Ovary (tissue), 3 donors: ENCODE data around the gene TSHZ3.

Experiments used
- CTCF ChIP-seq, 3 donors: fragments of 450-650 bp in 2 of 3; fragments of 200-600 bp in 1 of 3; IDR thresholded peaks; one replicate each; pipeline versions ENCODE4 v1.5.1 to v1.8.0; 2016 to 2022; ENCODE audit warnings: antibody characterized with exemption in 3 of 3, mild to moderate bottlenecking in 1 of 3
- EP300 ChIP-seq: sonication (generic); formaldehyde crosslinking; IDR thresholded peaks from one replicate; pipeline ENCODE4 v1.6.1; 2017; ENCODE audit warnings: antibody characterized with exemption
- POLR2A ChIP-seq: fragments of 450-650 bp; IDR thresholded peaks from one replicate; pipeline ENCODE4 v1.6.1; 2017; ENCODE audit warnings: antibody characterized with exemption, mild to moderate bottlenecking, moderate library complexity
- donor health status: DM: no; HTN: no; CAD: no.

- TF ChIP-seq POLR2A, result no peak
- no peak for TF ChIP-seq EP300
- TF ChIP-seq CTCF (IDR thresholded peaks at IDR 0.05), result no peak
These were observed 28.5 kb upstream of the TSHZ3 start for GRCh38 chr19:31377736-31378135.
